CD4-positive, alpha-beta T cell treated with Interleukin-4 for 1 hour (primary cell): Measurements from ENCODE around the gene PLPP3.
A peak's percentile ranks its signal among the peaks of the same experiment; 100 is the strongest.

Experiments
- DNase-seq, 2 donors: peaks; one replicate each; pipeline ENCODE4 v3.0.0-alpha.2; 2020 to 2022

PLPP3 gene

DNA sequence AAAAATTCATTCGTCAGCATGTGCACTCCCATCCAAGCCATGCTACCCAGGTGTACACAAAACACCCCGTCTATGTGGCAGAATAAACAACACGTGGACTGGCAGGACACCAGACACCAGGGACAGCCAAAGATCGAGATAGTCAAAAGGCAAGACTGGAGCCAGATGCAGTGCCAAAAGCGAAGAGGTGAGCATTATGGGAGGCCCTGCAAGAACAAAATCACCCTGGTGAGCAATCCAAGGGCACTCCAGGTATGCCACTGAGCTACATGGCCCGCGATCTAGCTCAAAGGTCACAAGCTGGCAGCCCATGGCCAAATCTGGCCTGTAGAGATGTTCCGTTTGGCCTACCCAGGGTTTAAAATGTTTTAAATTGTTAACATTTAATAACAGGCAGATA lies 33.7 kb downstream of the PLPP3 start:
- no peak for DNase-seq

DNA sequence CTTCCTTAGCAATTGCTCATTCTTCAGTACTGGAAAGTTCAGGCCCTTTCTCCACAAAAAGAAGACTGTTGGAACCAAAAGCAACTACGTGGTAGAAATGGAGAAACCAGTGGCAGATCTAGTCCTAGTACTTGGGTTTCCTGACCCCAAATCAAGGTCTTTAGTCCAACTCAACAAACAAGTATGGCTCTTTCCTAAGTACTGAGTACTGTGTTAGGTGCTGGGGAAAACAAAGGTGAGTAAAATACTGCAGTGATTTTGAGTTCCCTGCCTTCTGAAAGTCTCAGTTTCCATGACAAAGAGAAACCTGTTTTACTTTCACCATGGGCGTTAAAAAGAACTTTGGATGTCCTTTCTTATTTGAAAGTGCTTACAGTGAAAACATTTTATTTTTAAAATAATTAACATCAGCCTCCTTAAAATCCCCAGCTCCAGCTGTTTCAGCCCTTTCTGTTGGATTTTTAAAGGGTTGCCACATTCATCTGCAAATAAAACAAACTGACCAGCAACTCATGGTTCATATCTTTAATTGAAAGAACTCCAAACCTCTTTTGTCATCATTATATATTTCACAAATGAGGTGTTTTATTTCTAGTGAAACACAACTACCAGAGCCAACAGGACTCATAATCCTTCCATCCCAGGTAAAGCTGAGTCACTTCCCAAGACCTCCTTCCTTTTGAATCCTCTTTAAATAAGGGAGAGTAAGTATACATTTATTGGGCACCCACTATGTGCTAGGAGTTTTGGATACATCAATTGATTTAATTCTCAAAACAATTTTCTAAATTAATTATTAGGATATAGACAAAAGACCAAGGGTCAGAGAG lies 35.4 kb downstream of the PLPP3 start:
- no peak for DNase-seq

DNA sequence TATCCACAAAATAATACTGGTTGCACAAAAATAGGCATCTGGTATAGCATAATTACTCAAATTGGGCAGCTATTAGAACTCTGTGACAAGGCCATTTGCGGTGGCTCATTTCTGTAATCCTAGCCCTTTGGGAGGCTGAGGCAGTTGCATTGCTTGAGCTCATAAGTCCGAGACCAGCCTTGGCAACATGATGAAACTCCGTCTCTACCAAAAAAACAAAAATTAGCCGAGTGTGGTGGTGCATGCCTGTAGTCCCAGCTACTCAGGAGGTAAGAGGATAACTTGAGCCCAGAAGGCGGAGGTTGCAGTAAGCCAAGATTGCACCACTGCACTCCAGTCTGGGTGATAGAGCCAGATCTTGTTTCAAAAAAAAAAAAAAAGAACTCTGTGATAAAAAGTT lies 36.7 kb downstream of the PLPP3 start:
- no peak for DNase-seq

DNA sequence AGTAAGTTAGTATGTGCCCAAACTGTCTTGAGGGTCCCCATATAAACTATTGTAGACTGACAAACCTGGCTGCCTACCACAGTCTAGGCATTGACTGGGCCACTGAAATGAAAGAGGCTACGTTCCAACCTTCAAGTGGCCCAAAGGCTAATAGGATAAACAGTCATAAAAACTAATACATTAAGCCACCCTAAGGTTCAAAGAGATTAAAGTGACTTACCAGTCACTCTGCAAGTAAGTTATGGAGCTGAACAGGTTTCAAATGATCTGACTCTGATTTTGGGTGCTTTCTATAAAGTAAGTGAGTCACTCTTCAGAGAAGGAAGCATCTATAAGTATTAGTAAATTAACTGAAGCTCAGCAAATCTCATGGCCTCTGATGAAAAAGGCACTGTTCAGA lies 38.0 kb downstream of the PLPP3 start:
- DNase-seq = no peak

DNA sequence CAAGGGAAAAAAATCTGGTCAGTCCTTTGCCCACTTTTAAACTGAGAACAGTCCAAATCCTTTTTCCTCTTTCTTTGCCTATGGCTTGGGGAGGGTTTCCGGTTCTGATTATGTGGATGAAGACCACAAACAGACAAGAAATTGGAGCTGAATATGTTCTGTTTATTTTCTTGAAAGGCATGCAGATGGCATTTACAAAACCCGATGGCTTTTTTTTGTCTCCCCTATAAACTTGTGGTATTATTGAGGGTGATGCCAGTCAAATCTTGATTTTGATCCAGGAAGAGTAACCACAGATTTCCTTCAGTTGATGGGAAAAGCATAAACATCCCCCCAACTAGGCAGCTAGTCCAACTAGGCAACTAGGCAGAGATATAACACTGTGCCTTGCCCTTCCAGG lies 38.9 kb downstream of the PLPP3 start:
- no peak for DNase-seq

DNA sequence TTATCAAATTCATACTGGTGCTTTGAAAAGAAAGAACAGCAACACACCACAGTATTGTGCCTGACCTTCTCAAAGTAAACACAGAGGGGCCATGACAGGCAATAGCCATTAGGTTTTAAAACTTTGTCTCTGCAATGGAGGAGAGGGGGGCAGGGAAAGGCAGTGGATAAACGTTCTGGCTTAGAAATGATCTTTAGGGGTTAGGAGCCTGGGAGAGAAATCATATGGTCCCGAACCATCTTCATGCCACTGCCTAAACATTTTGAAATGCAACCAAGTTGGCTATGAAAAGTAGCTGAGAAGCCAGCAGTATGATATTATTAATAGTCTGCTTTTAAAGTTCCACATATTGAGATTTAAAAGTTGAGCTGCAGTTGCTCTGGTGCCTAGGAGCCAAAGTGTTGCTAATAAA lies 39.8 kb downstream of the PLPP3 start:
- no peak for DNase-seq

DNA sequence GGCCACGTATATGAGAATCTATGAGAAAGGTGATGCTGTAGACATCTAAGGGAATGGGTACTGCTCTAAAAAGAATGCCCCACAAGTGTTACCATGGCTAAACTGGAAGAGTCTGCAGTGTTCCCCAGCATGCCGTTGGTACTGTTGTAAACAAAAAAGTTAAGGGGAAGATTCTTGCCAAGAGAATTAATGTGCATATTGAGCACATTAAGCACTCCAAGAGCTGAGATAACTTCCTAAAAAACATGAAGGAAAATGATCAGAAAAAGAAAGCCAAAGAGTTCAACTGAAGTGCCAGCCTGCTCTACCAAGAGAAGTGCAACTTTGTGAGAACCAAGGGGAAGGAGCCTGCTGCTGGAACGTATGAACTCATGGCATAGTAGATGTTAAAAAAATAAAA lies 40.8 kb downstream of the PLPP3 start:
- DNase-seq = no peak

DNA sequence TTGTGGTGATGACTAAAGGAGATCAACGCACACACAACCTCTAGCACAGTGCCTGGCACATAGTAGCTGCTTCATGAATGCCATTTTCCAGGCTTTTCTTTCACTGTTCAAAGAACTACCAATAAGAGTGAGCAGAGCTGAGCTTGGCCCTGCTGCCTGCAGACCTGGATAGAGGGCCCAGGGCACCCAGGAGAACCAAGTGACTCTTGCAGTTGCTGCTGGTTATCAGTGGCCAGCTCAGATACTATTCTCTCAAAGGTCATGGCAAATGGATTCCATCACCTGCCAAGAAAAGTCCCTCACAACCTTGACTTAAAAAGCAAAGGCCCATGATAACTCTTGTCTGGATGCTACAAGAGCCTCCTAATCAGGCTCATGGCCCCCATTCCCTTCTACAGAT lies 41.7 kb downstream of the PLPP3 start:
- DNase-seq = no peak

DNA sequence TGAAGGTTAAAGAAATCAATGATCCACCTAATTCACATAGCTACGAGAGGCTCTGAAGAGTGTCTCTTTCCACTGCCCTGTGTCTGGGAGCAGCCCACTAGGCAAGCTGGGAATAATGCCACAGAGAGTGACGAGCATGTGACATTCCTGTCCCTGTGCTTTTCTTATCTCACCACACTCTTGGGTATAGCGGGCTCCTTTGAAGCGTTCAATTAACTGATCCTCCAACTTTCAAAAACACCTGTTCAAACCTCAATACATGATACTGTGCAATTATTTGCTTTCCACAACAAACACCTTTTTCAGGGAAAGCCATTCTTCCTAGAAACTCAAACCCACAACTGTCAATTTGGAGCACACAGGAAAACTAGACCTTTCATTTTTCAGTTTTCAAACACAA lies 43.4 kb downstream of the PLPP3 start:
- no peak for DNase-seq

DNA sequence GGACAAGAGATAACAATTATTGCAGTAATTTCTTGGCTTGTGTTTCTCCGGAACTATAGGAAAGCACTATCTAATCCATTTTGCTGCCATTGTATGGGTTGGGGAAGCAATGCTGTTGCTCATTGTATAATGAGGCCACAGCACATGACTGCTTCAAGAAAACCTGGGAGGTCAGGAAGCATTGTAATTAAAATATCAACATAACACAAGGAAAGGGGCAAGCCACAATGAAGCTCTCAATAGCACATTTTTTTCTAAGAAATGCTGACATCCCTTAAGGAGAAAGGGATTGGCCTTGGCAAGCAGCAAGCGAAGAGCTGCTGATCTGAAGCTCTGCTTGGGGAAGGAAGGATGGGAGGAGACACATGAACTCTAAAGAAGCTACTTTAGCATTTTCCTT lies 44.0 kb downstream of the PLPP3 start:
- DNase-seq = no peak

DNA sequence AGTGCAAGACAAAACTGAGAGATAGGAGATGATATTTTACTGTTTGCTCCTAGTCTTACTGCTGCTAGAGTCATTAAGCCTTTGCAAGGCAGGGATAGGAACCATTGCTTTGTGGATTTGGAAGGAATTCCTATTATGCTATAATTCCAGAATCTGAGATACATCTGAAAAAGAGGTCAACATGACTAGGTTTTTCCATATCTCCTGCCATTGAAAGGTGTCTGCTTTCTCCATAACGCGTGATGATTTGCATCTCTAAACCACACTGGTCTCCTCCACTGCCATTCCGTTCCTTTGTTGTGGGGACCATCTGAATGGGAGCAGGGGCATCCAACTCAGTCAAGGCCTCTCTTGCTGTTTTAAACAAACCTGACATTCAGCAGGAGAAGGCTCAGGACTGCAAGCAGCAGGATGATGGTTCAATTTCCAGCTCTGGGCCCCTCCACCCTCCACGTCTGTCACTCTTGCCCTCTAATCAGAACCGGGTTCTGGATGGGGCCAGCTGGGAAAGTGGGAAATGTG lies 45.2 kb downstream of the PLPP3 start:
- no peak for DNase-seq

DNA sequence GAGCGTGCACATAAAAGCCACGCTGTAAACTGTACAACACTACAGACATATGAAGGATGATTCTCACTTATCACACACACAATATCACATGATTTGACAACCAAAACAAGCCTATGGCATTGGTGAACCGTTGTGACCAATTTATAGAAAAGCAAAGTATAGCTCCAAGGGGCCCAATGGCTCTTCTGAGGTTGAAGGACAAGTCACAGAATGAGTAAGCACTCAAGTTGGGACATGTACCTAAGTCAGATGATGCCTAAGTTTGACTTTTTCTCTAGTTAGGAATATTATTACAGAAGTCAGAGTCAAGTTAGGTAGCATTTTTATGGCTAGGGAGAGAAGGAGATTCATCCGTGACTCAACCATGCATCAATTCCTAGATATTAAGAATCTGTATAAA lies 45.7 kb downstream of the PLPP3 start:
- no peak for DNase-seq

DNA sequence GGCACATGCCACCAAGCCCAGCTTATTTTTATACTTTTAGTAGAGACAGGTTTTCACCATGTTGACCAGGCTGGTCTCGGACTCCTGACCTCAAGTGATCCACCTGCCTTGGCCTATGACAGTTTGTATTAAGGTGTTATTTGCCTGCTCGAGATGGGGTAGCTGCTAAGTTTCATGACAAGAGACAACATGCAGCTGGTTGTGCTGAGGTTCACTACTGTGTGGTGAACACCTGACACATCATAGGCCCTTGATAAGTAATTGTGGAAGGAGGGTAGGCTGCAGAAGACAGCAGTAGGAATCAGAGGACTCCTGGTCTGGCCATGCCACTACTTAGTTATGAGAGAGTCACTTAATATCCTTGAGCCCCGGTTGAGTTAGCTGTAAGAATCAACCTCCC lies 46.2 kb downstream of the PLPP3 start:
- DNase-seq = no peak

DNA sequence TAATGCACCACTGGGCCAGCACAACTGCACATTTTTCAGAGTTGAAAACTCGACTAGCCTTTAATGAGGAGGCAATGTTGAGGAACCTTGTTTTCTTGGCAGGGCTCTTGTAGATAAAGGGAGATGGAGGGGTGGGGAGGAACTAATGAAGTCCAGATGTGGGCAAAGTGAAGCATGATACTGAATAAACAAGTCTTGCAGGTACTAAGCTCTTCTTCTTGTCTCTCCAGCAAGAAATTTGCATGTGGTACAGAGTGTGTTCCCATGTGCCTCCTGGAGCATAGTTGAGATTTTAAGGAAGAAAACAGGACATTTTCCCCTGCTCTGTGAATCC lies 47.0 kb downstream of the PLPP3 start:
- no peak for DNase-seq

DNA sequence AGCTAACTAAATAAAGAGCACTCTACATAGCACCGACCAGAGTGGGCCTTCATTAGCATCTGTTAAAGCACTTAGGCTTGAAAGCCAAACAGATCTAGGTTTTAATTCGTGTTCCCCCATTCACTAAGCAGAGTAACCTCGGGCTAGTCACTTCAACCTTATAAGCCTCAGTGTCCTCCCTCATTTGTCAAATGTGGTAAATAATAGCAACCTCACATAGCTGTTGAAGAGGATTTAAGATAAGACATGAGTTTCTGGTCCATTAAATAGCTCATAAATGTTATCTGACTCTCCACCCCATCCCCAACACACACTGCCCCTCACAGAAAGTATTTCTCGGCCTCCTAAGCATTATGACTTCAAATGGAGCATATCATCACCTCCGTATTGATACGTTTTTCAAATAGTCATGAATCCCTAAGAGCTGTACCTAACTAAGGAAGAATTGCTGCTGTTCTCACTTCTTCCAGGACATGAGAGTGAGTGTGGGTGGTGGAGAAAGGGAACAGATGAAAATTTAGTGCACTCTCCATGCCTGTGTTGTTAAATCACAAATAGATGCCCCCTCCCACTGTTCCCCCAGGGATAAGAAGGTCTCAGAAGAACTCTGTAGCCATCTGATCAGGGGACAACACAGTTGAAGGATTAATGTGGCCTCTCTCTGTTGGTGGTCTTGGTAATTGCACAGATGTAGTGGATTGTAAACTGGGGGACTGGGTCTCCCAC lies 47.6 kb downstream of the PLPP3 start:
- DNase-seq = no peak

DNA sequence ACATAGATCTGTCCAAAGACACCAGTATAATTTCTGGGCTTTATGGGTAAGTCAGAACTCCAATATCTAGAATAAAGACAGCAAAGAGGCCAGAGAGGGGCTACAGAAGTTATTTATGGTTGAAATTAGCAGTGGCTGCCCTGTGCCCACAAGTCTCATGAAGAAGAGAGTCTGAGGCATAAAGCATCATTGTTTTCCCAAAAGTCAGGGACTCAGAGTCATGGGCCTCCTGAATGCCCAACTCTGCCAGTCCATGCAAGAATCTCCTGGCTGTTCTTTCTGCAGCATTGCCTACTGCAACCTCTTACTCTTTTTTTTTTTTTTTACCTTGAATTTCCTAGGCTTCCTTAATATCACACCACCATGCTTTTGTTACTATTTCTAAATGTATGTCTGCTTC lies 49.6 kb downstream of the PLPP3 start:
- DNase-seq = no peak

DNA sequence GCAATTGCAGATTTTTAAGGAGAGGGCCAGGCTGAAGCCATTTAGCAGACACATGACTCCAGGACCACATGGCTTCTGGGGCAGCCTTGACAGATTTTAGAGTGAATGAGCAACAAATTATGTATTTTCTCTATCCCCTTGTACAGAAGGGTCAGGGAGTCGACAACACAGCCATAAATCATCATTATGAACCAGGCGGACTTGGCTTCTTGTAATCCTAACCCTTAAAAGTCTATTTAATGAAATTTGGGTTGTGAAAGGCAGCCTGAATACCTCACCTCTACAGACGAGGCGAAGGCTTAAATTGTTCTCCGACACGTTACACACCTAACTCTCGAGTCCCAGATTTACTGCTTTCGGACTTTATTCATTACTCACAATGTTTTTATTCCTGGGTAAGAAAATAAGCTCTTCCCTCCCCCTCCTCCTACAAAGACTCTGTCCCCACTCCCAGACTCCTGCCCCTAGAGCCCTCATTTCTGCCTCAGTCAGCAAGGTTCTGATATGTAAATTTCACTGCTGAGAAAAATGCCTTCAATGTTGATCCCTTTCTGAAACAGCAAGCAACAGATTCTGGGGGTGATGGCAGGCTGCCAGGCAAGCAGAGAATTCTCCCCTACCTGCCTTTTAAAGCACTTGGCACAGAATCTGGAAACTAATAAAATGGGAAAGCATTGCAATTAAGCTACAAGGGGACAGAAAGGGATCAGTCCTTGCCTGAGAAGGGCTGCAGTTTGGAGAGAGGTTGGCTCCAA lies 51.6 kb downstream of the PLPP3 start:
- no peak for DNase-seq

DNA sequence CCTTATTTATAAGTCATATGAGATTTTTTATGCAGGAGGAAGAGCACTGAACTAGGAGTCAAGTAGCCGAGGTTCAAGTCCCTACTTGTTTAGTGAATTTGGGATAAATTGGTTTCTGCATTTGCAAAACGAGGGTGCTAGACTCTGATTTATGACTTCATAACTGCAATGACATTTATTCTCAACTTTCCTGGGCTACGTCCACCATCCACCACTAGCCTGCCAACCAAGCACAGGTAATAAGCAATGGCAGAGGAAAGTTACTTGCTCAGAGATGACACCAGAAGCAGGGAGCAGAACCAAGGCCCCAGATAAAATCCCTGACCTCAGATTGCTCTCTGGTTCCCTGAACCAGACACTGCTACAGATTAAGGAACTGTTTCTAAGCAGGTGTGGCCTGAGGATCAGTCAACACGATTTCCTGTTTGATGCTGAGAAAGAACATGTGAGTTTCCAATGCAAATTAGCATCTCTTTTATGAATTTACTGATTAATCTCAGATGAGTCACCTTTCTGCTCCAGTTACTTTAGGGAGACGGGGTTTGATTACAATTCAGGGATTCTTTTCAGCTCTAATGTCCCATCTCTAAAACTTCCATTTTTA lies 52.7 kb downstream of the PLPP3 start:
- peak; percentile 0 to 30 for DNase-seq

DNA sequence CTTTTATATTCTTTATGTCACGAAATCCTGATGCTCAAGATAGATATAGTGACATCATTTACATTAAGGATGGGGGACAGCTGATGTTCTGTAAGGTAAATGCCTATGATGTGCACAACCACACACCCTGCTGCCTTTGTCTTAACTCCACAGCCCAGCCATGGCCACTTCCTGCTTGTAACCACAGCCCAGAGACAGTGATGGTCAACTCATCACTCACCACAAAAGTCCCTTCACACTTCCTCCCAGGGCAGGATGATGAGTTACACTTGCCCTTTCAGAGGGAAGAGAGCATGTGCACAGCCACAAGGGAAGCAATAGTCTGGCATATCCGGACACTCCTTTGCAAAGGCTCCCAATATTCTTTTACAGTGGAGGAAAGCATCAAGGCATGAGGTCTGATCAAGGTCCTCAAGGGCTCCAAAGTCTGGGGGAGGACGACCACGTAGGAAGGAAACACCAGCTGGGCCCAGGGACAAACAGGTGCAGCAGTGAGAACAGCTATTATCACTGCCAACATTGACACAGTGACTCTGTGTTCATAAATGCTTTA lies 53.8 kb downstream of the PLPP3 start:
- peak; percentile 2 to 63 for DNase-seq

DNA sequence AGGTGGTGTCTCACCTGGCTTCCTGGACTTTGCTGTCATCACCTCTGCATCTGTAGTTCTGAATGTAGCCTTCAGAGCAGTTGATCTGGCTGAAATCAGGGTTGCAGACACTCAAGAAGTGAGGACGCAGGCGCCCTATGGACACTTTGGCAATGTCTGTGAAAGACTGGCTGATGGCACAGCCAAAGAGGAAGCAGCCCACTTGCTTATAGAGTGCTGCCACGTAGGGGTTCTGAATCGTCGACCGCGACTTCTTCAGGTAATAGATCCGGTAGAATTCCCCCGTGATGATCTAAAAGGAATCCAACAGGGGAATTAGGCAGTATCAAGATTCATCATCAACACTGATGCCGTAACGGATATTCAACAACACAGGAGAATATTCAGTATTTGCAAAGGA lies 55.1 kb downstream of the PLPP3 start:
- no peak for DNase-seq

DNA sequence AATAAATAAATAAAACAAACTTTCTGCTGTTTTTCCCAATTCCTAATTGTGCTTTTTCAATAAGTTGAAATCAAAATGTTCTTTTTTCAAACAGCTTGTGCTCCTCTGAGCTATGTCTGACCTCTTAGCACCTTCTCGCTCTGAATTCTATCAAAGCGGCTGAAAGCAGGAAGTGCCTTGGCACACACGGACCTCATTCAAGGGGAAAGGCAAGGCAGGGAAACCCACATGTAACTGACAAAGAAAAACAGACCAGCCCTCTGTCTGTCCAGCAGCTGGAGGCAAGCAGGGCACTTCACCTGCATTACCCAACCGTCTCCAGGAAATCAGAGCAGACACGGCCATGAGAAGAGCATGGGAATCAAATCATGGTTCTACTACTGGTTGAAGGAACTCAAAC lies 56.7 kb downstream of the PLPP3 start:
- no peak for DNase-seq

DNA sequence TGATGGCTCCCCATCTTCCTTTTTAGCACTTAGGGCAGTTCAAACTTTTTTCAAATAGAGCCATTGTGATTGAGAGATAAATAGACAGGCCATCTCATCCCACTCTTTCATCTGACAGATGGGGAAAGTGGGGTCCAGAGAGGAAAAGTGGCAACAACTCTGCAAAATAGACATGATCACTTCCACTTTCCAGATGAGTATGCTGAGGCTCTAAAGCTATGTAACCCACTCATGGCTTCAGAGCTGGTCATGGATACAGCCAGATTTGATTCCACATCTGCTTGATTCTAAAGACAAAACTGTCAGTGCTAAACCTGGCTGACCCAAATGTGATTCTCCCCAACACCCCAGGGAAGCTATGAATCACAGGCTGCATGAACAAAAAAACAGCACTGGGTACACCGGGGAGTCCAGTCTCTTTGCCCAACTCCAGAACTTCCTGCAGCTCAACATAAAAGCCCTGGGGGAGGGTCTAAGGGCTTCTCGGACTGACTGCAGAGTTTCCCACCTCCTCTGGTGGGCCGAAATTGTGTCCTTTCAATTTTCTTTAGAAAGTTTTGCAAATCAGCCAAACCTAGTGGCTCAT lies 59.3 kb downstream of the PLPP3 start:
- DNase-seq = no peak
